ENCODE data around the gene TPSD1.

DNA sequence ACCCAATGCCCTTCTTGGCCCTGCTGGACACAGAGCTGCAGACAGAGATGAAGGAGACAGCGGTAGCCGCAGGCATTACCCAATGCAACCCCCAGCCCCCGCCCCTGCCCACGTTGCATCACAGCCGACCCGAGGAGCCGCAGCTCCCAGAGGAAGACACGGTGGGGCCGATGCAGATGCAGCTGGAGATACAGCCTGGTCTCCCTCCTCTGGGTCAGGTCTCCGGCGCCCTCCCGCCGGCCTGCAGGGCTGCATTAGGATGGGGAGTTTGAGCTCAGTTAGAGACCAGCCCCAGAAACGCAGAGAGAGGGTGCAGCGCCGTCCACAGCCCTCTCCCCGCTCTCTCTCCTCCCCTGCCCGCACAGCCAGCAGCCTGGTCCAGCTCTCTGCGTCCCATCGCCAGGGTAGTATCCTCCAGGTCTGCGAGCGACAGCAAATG lies 34.2 kb downstream of the TPSD1 start:
- TF ChIP-seq, protein P1, sequence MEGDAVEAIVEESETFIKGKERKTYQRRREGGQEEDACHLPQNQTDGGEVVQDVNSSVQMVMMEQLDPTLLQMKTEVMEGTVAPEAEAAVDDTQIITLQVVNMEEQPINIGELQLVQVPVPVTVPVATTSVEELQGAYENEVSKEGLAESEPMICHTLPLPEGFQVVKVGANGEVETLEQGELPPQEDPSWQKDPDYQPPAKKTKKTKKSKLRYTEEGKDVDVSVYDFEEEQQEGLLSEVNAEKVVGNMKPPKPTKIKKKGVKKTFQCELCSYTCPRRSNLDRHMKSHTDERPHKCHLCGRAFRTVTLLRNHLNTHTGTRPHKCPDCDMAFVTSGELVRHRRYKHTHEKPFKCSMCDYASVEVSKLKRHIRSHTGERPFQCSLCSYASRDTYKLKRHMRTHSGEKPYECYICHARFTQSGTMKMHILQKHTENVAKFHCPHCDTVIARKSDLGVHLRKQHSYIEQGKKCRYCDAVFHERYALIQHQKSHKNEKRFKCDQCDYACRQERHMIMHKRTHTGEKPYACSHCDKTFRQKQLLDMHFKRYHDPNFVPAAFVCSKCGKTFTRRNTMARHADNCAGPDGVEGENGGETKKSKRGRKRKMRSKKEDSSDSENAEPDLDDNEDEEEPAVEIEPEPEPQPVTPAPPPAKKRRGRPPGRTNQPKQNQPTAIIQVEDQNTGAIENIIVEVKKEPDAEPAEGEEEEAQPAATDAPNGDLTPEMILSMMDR (IDR thresholded peaks at IDR 0.05; ENCODE audit: borderline replicate concordance, extremely low read depth, low read length, poor library complexity, severe bottlenecking) = no peak
- no peak for TF ChIP-seq EZH2 (IDR thresholded peaks at IDR 0.05; ENCODE audit: borderline replicate concordance, low read depth, low read length, severe bottlenecking)
